Trophoblast cell (in vitro differentiated cells and primary cell): ENCODE results near the gene TMEM198.

ENCODE experiments used
- DNase-seq, 2 donors: peaks; one replicate each; pipeline ENCODE4 v3.0.0-alpha.2; 2016
- H2AFZ ChIP-seq: 2 replicates; pipeline ENCODE4 v1.6.1; 2013; ENCODE audit warnings: low read length, moderate library complexity, mild to moderate bottlenecking; ENCODE audit not compliant: insufficient read depth, poor library complexity
- H2AK5ac ChIP-seq: 2 replicates; pipeline ENCODE4 v1.6.1; 2013; ENCODE audit warnings: mild to moderate bottlenecking, low read length
- H2BK120ac ChIP-seq: 2 replicates; pipeline ENCODE4 v1.6.1; 2013; ENCODE audit warnings: low read length, mild to moderate bottlenecking, moderate library complexity; ENCODE audit not compliant: insufficient read depth, poor library complexity
- H2BK12ac ChIP-seq: 2 replicates; pipeline ENCODE4 v1.6.1; 2013; ENCODE audit warnings: mild to moderate bottlenecking, low read length, moderate library complexity
- H2BK5ac ChIP-seq: 2 replicates; pipeline ENCODE4 v1.6.1; 2013; ENCODE audit warnings: low read length, low read depth, moderate library complexity, mild to moderate bottlenecking; ENCODE audit not compliant: poor library complexity
- H3K14ac ChIP-seq: 2 replicates; pipeline ENCODE4 v1.6.1; 2013; ENCODE audit warnings: mild to moderate bottlenecking, low read length
- H3K18ac ChIP-seq: 2 replicates; pipeline ENCODE4 v1.6.1; 2013; ENCODE audit warnings: mild to moderate bottlenecking, low read length
- H3K23ac ChIP-seq: 2 replicates; pipeline ENCODE4 v1.6.1; 2013; ENCODE audit warnings: low read length
- H3K27ac ChIP-seq: 2 replicates; pipeline ENCODE4 v1.5.1; 2013; ENCODE audit warnings: low read depth, mild to moderate bottlenecking, inconsistent platforms, low read length, moderate library complexity
- H3K27me3 ChIP-seq: 2 replicates; pipeline ENCODE4 v1.6.1; 2013; ENCODE audit warnings: inconsistent platforms, mild to moderate bottlenecking, low read length, moderate library complexity; ENCODE audit not compliant: insufficient read depth
- H3K36me3 ChIP-seq, 2 experiments: 1 replicate in 1 of 2; 2 replicates in 1 of 2; pipeline ENCODE4 v1.6.1; 2013; ENCODE audit warnings: low read length in 2 of 2, mild to moderate bottlenecking in 2 of 2, moderate library complexity in 1 of 2; ENCODE audit not compliant: insufficient read depth in 2 of 2, control insufficient read depth in 1 of 2
- H3K4ac ChIP-seq: 2 replicates; pipeline ENCODE4 v1.6.1; 2013; ENCODE audit warnings: low read depth, mild to moderate bottlenecking, low read length, moderate library complexity
- H3K4me1 ChIP-seq, 2 experiments: 1 replicate in 1 of 2; 2 replicates in 1 of 2; pipeline ENCODE4 v1.6.1; 2013; ENCODE audit warnings: low read length in 2 of 2, mild to moderate bottlenecking in 2 of 2, moderate library complexity in 1 of 2; ENCODE audit not compliant: insufficient read depth in 2 of 2, control insufficient read depth in 1 of 2
- H3K4me2 ChIP-seq: 2 replicates; pipeline ENCODE4 v1.6.1; 2013; ENCODE audit warnings: inconsistent platforms, mild to moderate bottlenecking, low read length, moderate library complexity
- H3K4me3 ChIP-seq: 2 replicates; pipeline ENCODE4 v1.5.1; 2013; ENCODE audit warnings: mild to moderate bottlenecking, low read depth, low read length, inconsistent platforms
- H3K79me1 ChIP-seq: one replicate; pipeline ENCODE4 v1.6.1; 2013; ENCODE audit warnings: low read length
- H3K79me2 ChIP-seq: 2 replicates; pipeline ENCODE4 v1.6.1; 2013; ENCODE audit warnings: low read length, mild to moderate bottlenecking; ENCODE audit not compliant: control insufficient read depth, insufficient read depth, poor library complexity
- H3K9ac ChIP-seq: 2 replicates; pipeline ENCODE4 v1.6.1; 2013; ENCODE audit warnings: mild to moderate bottlenecking, low read length
- H3K9me3 ChIP-seq: 2 replicates; pipeline ENCODE4 v1.6.1; 2013; ENCODE audit warnings: low read depth, mild to moderate bottlenecking, control low read depth, inconsistent platforms, low read length; ENCODE audit not compliant: insufficient read depth
- H4K12ac ChIP-seq: 2 replicates; pipeline ENCODE4 v1.6.1; 2013; ENCODE audit warnings: low read depth, mild to moderate bottlenecking, low read length, moderate library complexity
- H4K8ac ChIP-seq: 2 replicates; pipeline ENCODE4 v1.6.1; 2013; ENCODE audit warnings: low read depth, mild to moderate bottlenecking, low read length, moderate library complexity
- H4K91ac ChIP-seq: one replicate; pipeline ENCODE4 v1.6.1; 2013; ENCODE audit warnings: low read depth, mild to moderate bottlenecking, low read length, moderate library complexity
- WGBS: extraction: QIAGEN DNeasy Blood & Tissue Kit; methylation state at CpG from one replicate; pipeline ENCODE4 v1.1.7; 2013; ENCODE audit warnings: missing lambda C conversion rate; ENCODE audit not compliant: insufficient read length, insufficient coverage; ENCODE audit errors: extremely low coverage; 5-methylcytosine and 5-hydroxymethylcytosine counted together

TMEM198 gene

GRCh38 chr2:219565130-219566080, 21.6 kb downstream of the TMEM198 start:
- no peak overlapping the region for H4K12ac ChIP-seq
- peaks cover 68 to 72% of the 10 kb centered on the region in 2 experiments for H3K36me3 ChIP-seq
- H2BK120ac ChIP-seq: no peak overlapping the region

GRCh38 chr2:219566640-219567039, 22.8 kb downstream of the TMEM198 start:
- Histone ChIP-seq H2AFZ (no peak overlapping the region), H3K18ac (no peak overlapping the region), H3K9me3 (peaks cover 3% of the 10 kb centered on the region), H3K4ac (no peak overlapping the region), H2BK12ac (no peak overlapping the region), H3K14ac (no peak overlapping the region), H3K79me2 (peaks cover 12% of the 10 kb centered on the region), H4K8ac (no peak overlapping the region), H3K27ac (no peak overlapping the region), H3K4me3 (peak overlapping the region; percentile 6), H3K27me3 (no peaks in the 10 kb centered on the region), H3K4me1 (peaks cover 19 to 28% of the 10 kb centered on the region in 2 experiments), H4K12ac (no peak overlapping the region), H2BK120ac (no peak overlapping the region), H3K23ac (no peak overlapping the region), H3K9ac (no peak overlapping the region), H3K79me1 (peaks cover 23% of the 10 kb centered on the region), H3K36me3 (peaks cover 64 to 69% of the 10 kb centered on the region in 2 experiments), H2BK5ac (no peak overlapping the region), H2AK5ac (no peak overlapping the region), H4K91ac (no peak overlapping the region), H3K4me2 (no peak overlapping the region)
- WGBS: no CpG with 5 or more reads among the region's 11 CpGs
- no peak for DNase-seq

More at GRCh38 chr2:219565130-219566080, 21.6 kb downstream of the TMEM198 start:
- no CpG with 5 or more reads among the region's 21 CpGs for WGBS
- no peak for DNase-seq
- H3K27me3 ChIP-seq: no peaks in the 10 kb centered on the region
- no peak overlapping the region for H3K4me3 ChIP-seq
- H2AK5ac ChIP-seq: no peak overlapping the region
- H3K79me1 ChIP-seq: peaks cover 20% of the 10 kb centered on the region
- H3K9ac ChIP-seq: no peak overlapping the region
- peaks cover 5% of the 10 kb centered on the region for H3K79me2 ChIP-seq
- no peak overlapping the region for H3K27ac ChIP-seq
- no peak overlapping the region for H3K18ac ChIP-seq
- H3K9me3 ChIP-seq: peaks cover 1% of the 10 kb centered on the region
- no peak overlapping the region for H3K23ac ChIP-seq
- no peak overlapping the region for H3K4ac ChIP-seq
- H2AFZ ChIP-seq: no peak overlapping the region
- no peak overlapping the region for H2BK12ac ChIP-seq
- peaks cover 28 to 39% of the 10 kb centered on the region in 2 experiments for H3K4me1 ChIP-seq
- H3K14ac ChIP-seq: no peak overlapping the region
- no peak overlapping the region for H4K91ac ChIP-seq
- no peak overlapping the region for H3K4me2 ChIP-seq
- no peak overlapping the region for H2BK5ac ChIP-seq
- H4K8ac ChIP-seq: no peak overlapping the region

GRCh38 chr2:219567131-219567530, 23.3 kb downstream of the TMEM198 start:
- Histone ChIP-seq H3K23ac (no peak overlapping the region), H3K27ac (no peak overlapping the region), H3K4me2 (no peak overlapping the region), H2BK120ac (no peak overlapping the region), H3K79me2 (peaks cover 12% of the 10 kb centered on the region), H3K79me1 (peaks cover 25% of the 10 kb centered on the region), H4K8ac (no peak overlapping the region), H3K4me1 (peaks cover 15 to 28% of the 10 kb centered on the region in 2 experiments), H3K14ac (no peak overlapping the region), H3K9me3 (peaks cover 3% of the 10 kb centered on the region), H2AFZ (no peak overlapping the region), H4K91ac (no peak overlapping the region), H3K27me3 (no peaks in the 10 kb centered on the region), H3K18ac (no peak overlapping the region), H3K36me3 (peaks cover 59 to 65% of the 10 kb centered on the region in 2 experiments), H3K4me3 (peak overlapping the region; percentile 6), H2BK5ac (no peak overlapping the region), H2AK5ac (no peak overlapping the region), H4K12ac (no peak overlapping the region), H2BK12ac (no peak overlapping the region), H3K9ac (no peak overlapping the region), H3K4ac (no peak overlapping the region)
- WGBS: no CpG with 5 or more reads among the region's 18 CpGs
- DNase-seq: no peak

- Histone ChIP-seq H3K4ac (no peak overlapping the region), H3K79me1 (peaks cover 33% of the 10 kb centered on the region), H3K4me1 (peaks cover 14 to 29% of the 10 kb centered on the region in 2 experiments), H2BK5ac (no peak overlapping the region), H3K23ac (no peak overlapping the region), H4K12ac (no peak overlapping the region), H3K36me3 (peaks cover 51 to 57% of the 10 kb centered on the region in 2 experiments), H3K27me3 (no peaks in the 10 kb centered on the region), H3K27ac (no peak overlapping the region), H3K4me3 (peak overlapping the region; percentile 45), H3K14ac (no peak overlapping the region), H3K9ac (no peak overlapping the region), H3K18ac (peak overlapping the region; percentile 9), H4K8ac (no peak overlapping the region), H2AFZ (no peak overlapping the region), H4K91ac (peak overlapping the region; percentile 6), H2BK12ac (no peak overlapping the region), H2AK5ac (no peak overlapping the region), H3K9me3 (peaks cover 3% of the 10 kb centered on the region), H3K79me2 (peaks cover 16% of the 10 kb centered on the region), H3K4me2 (no peak overlapping the region), H2BK120ac (no peak overlapping the region)
- no CpG with 5 or more reads among the region's 35 CpGs for WGBS
- DNase-seq: peak; percentile 33 to 63
These were observed 24.0 kb downstream of the TMEM198 start for GRCh38 chr2:219567791-219568361.
